ENCODE results near the gene WIPF1. TPM values are rescaled to one million over a fixed set of nuclear protein-coding genes. Genes with fewer than 3 reads are reported as not detected.

WIPF1 gene
- total RNA-seq, 2 experiments from 2014 or later: 357 to 390 TPM

- ChIA-PET POLR2A (interaction anchor here (0.6 to 9.2 kb wide), 10 partner anchors 13 to 576 kb away, joined by 3 to 186 read pairs (median 5); no protein-coding TSS in a partner anchor), CTCF (interaction anchor here (1.0 to 15.5 kb wide), 13 partner anchors 11 to 101 kb away, joined by 3 to 198 read pairs (median 15); no protein-coding TSS in a partner anchor)
- Mint-ChIP-seq H3K27ac (peak overlapping the region; percentile 92), H3K4me1 (ENCODE audit: low read depth) (peaks cover 48% of the 10 kb centered on the region), H3K27me3 (ENCODE audit: low read depth) (no peaks in the 10 kb centered on the region), H3K9me3 (ENCODE audit: insufficient read depth) (no peaks in the 10 kb centered on the region), H3K4me3 (peak overlapping the region; percentile 85), H3K36me3 (ENCODE audit: low read depth) (peaks cover 74% of the 10 kb centered on the region)
- ATAC-seq: peak; percentile 6
- peak; percentile 22 for DNase-seq
Observed at GRCh38 chr2:174595891-174596397, 1.7 kb downstream of the WIPF1 start.

GRCh38 chr2:174595116-174595809, 2.3 kb downstream of the WIPF1 start:
- Mint-ChIP-seq H3K9me3 (ENCODE audit: insufficient read depth) (no peaks in the 10 kb centered on the region), H3K4me3 (peak overlapping the region; percentile 85), H3K4me1 (ENCODE audit: low read depth) (peaks cover 50% of the 10 kb centered on the region), H3K27me3 (ENCODE audit: low read depth) (no peaks in the 10 kb centered on the region), H3K27ac (peak overlapping the region; percentile 92), H3K36me3 (ENCODE audit: low read depth) (peaks cover 76% of the 10 kb centered on the region)
- POLR2A ChIA-PET: interaction anchor here (0.8 to 9.2 kb wide), 6 partner anchors 12 to 91 kb away, joined by 3 to 186 read pairs (median 33); no protein-coding TSS in a partner anchor
- peak; percentile 20 for ATAC-seq
- CTCF ChIA-PET: interaction anchor here (1.1 to 15.5 kb wide), 9 partner anchors 11 to 102 kb away, joined by 3 to 198 read pairs (median 7); no protein-coding TSS in a partner anchor
- peak; percentile 35 for DNase-seq

GRCh38 chr2:174594456-174594855, 3.1 kb downstream of the WIPF1 start:
- DNase-seq: no peak
- Mint-ChIP-seq H3K9me3 (ENCODE audit: insufficient read depth) (no peaks in the 10 kb centered on the region), H3K4me3 (peak overlapping the region; percentile 85), H3K36me3 (ENCODE audit: low read depth) (peaks cover 74% of the 10 kb centered on the region), H3K27ac (peak overlapping the region; percentile 97), H3K27me3 (ENCODE audit: low read depth) (no peaks in the 10 kb centered on the region), H3K4me1 (ENCODE audit: low read depth) (peaks cover 47% of the 10 kb centered on the region)
- CTCF ChIA-PET: interaction anchor here (1.4 to 15.5 kb wide), 7 partner anchors 12 to 93 kb away, joined by 5 to 198 read pairs (median 32); no protein-coding TSS in a partner anchor
- ATAC-seq: no peak
- POLR2A ChIA-PET: interaction anchor here (0.7 to 9.2 kb wide), 13 partner anchors 8 to 198 kb away, joined by 3 to 186 read pairs (median 7); partner anchors contain the start of genes GPR155 and SCRN3

GRCh38 chr2:174593574-174594203, 3.9 kb downstream of the WIPF1 start:
- Mint-ChIP-seq H3K36me3 (ENCODE audit: low read depth) (peaks cover 77% of the 10 kb centered on the region), H3K9me3 (ENCODE audit: insufficient read depth) (no peaks in the 10 kb centered on the region), H3K27me3 (ENCODE audit: low read depth) (no peaks in the 10 kb centered on the region), H3K4me1 (ENCODE audit: low read depth) (peaks cover 47% of the 10 kb centered on the region), H3K4me3 (peak overlapping the region; percentile 80), H3K27ac (peak overlapping the region; percentile 97)
- ATAC-seq (peak; percentile 73), DNase-seq (peak; percentile 89)
- ChIA-PET CTCF (interaction anchor here (0.7 to 15.5 kb wide), 10 partner anchors 13 to 94 kb away, joined by 3 to 198 read pairs (median 6); no protein-coding TSS in a partner anchor), POLR2A (interaction anchor here (0.7 to 9.2 kb wide), 17 partner anchors 9 to 575 kb away, joined by 3 to 186 read pairs (median 5); partner anchors contain the start of genes GPR155 and SCRN3)

- CTCF ChIA-PET: interaction anchor here (0.9 to 15.5 kb wide), 9 partner anchors 13 to 95 kb away, joined by 3 to 198 read pairs (median 7); no protein-coding TSS in a partner anchor
- DNase-seq (no peak), ATAC-seq (no peak)
- H3K27me3 Mint-ChIP-seq (ENCODE audit: low read depth): no peaks in the 10 kb centered on the region
- peak overlapping the region; percentile 80 for H3K4me3 Mint-ChIP-seq
- peaks cover 81% of the 10 kb centered on the region for H3K36me3 Mint-ChIP-seq (ENCODE audit: low read depth)
- H3K4me1 Mint-ChIP-seq (ENCODE audit: low read depth): peaks cover 49% of the 10 kb centered on the region
- H3K27ac Mint-ChIP-seq: peak overlapping the region; percentile 97
- POLR2A ChIA-PET: interaction anchor here (0.6 to 9.2 kb wide), 15 partner anchors 9 to 197 kb away, joined by 3 to 186 read pairs (median 7); partner anchors contain the start of genes GPR155 and SCRN3
- H3K9me3 Mint-ChIP-seq (ENCODE audit: insufficient read depth): no peaks in the 10 kb centered on the region
Observed at GRCh38 chr2:174593041-174593440, 4.6 kb downstream of the WIPF1 start.

GRCh38 chr2:174591740-174592139, 5.9 kb downstream of the WIPF1 start:
- H3K36me3 Mint-ChIP-seq (ENCODE audit: low read depth): peaks cover 77% of the 10 kb centered on the region
- peak overlapping the region; percentile 57 for H3K4me3 Mint-ChIP-seq
- ChIA-PET POLR2A (interaction anchor here (0.9 to 9.2 kb wide), 6 partner anchors 12 to 91 kb away, joined by 4 to 186 read pairs (median 47); no protein-coding TSS in a partner anchor), CTCF (interaction anchor here (1.0 to 15.5 kb wide), 4 partner anchors 8 to 96 kb away, joined by 3 to 198 read pairs (median 92); no protein-coding TSS in a partner anchor)
- peak overlapping the region; percentile 85 for H3K27ac Mint-ChIP-seq
- DNase-seq (peak; percentile 20), ATAC-seq (no peak)
- H3K9me3 Mint-ChIP-seq (ENCODE audit: insufficient read depth): no peaks in the 10 kb centered on the region
- no peaks in the 10 kb centered on the region for H3K27me3 Mint-ChIP-seq (ENCODE audit: low read depth)
- H3K4me1 Mint-ChIP-seq (ENCODE audit: low read depth): peaks cover 58% of the 10 kb centered on the region

GRCh38 chr2:174590928-174591648, 6.5 kb downstream of the WIPF1 start:
- CTCF ChIA-PET: interaction anchor here (1.0 to 15.5 kb wide), 5 partner anchors 9 to 97 kb away, joined by 3 to 198 read pairs (median 43); no protein-coding TSS in a partner anchor
- ATAC-seq: no peak
- POLR2A ChIA-PET: interaction anchor here (0.9 to 9.2 kb wide), 7 partner anchors 12 to 105 kb away, joined by 3 to 186 read pairs (median 33); no protein-coding TSS in a partner anchor
- Mint-ChIP-seq H3K27me3 (ENCODE audit: low read depth) (no peaks in the 10 kb centered on the region), H3K4me1 (ENCODE audit: low read depth) (peaks cover 63% of the 10 kb centered on the region), H3K27ac (peak overlapping the region; percentile 85), H3K9me3 (ENCODE audit: insufficient read depth) (no peaks in the 10 kb centered on the region), H3K4me3 (peak overlapping the region; percentile 42), H3K36me3 (ENCODE audit: low read depth) (peaks cover 76% of the 10 kb centered on the region)
- peak; percentile 21 for DNase-seq

GRCh38 chr2:174590346-174590745, 7.3 kb downstream of the WIPF1 start:
- no peaks in the 10 kb centered on the region for H3K9me3 Mint-ChIP-seq (ENCODE audit: insufficient read depth)
- no peaks in the 10 kb centered on the region for H3K27me3 Mint-ChIP-seq (ENCODE audit: low read depth)
- peaks cover 70% of the 10 kb centered on the region for H3K4me1 Mint-ChIP-seq (ENCODE audit: low read depth)
- peak overlapping the region; percentile 39 for H3K4me3 Mint-ChIP-seq
- ATAC-seq (no peak), DNase-seq (peak; percentile 20)
- peaks cover 75% of the 10 kb centered on the region for H3K36me3 Mint-ChIP-seq (ENCODE audit: low read depth)
- H3K27ac Mint-ChIP-seq: peak overlapping the region; percentile 87
- CTCF ChIA-PET: interaction anchor here (1.4 to 15.5 kb wide), 4 partner anchors 12 to 97 kb away, joined by 3 to 198 read pairs (median 92); no protein-coding TSS in a partner anchor
- POLR2A ChIA-PET: interaction anchor here (0.6 to 9.2 kb wide), 3 partner anchors 9 to 105 kb away, joined by 3 to 186 read pairs (median 3); no protein-coding TSS in a partner anchor

- Mint-ChIP-seq H3K27me3 (ENCODE audit: low read depth) (no peaks in the 10 kb centered on the region), H3K4me1 (ENCODE audit: low read depth) (peaks cover 80% of the 10 kb centered on the region), H3K36me3 (ENCODE audit: low read depth) (peaks cover 78% of the 10 kb centered on the region), H3K27ac (peak overlapping the region; percentile 85), H3K4me3 (peak overlapping the region; percentile 52), H3K9me3 (ENCODE audit: insufficient read depth) (no peaks in the 10 kb centered on the region)
- ATAC-seq: no peak
- peak; percentile 24 for DNase-seq
- CTCF ChIA-PET: interaction anchor here (1.5 kb wide), 1 partner anchor 12 kb away, joined by 3 read pairs; no protein-coding TSS in a partner anchor
- POLR2A ChIA-PET: interaction anchor here (1.1 kb wide), 1 partner anchor 8 kb away, joined by 3 read pairs; no protein-coding TSS in a partner anchor
Observed at GRCh38 chr2:174589334-174589733, 8.3 kb downstream of the WIPF1 start.

GRCh38 chr2:174588463-174588862, 9.1 kb downstream of the WIPF1 start:
- Mint-ChIP-seq H3K27me3 (ENCODE audit: low read depth) (no peaks in the 10 kb centered on the region), H3K4me3 (no peak overlapping the region), H3K27ac (peak overlapping the region; percentile 85), H3K4me1 (ENCODE audit: low read depth) (peaks cover 83% of the 10 kb centered on the region), H3K9me3 (ENCODE audit: insufficient read depth) (no peaks in the 10 kb centered on the region), H3K36me3 (ENCODE audit: low read depth) (peaks cover 79% of the 10 kb centered on the region)
- ATAC-seq (no peak), DNase-seq (peak; percentile 15)
- ChIA-PET POLR2A (interaction anchor here (1.1 kb wide), 1 partner anchor 9 kb away, joined by 3 read pairs; no protein-coding TSS in a partner anchor), CTCF (interaction anchor here (1.5 to 2.0 kb wide), 3 partner anchors 10 to 15 kb away, joined by 3 to 8 read pairs (median 5); no protein-coding TSS in a partner anchor)

All from activated CD8-positive, alpha-beta T cell treated with anti-CD3 and anti-CD28 coated beads, Interleukin-2, amount 10 ng/mL, durations not matched to agents 7 days and 5 days (primary cell).